Colonic mucosa (tissue), 4 donors: ENCODE measurements around the gene CNTNAP1. TPM values are rescaled to one million over a fixed set of nuclear protein-coding genes. Genes with fewer than 3 reads are reported as not detected.
"Not testable (repeated sequence)": the region's sequence is repeated elsewhere in the genome, so short reads cannot be mapped to it uniquely, and the experiment has no call there.

Experiments
- DNase-seq: peaks from one replicate; pipeline ENCODE4 v3.0.0-alpha.2; 2020
- H3K27ac ChIP-seq: fragments of 200-600 bp; one replicate; pipeline ENCODE4 v1.8.0; 2021
- H3K27me3 ChIP-seq: fragments of 200-600 bp; one replicate; pipeline ENCODE4 v1.8.0; 2021
- H3K36me3 ChIP-seq: fragments of 200-600 bp; one replicate; pipeline ENCODE4 v1.8.0; 2021
- H3K4me1 ChIP-seq: fragments of 200-600 bp; one replicate; pipeline ENCODE4 v1.8.0; 2021; ENCODE audit warnings: mild to moderate bottlenecking
- H3K4me3 ChIP-seq: fragments of 200-600 bp; one replicate; pipeline ENCODE4 v1.8.0; 2021
- H3K9ac ChIP-seq, 2 donors: one replicate each; pipeline ENCODE4 v1.7.0; 2013; ENCODE audit warnings: control low read depth in 2 of 2, low read depth in 2 of 2, low read length in 2 of 2
- H3K9me3 ChIP-seq: fragments of 200-600 bp; one replicate; pipeline ENCODE4 v1.8.0; 2021
- intact Hi-C: fragments of 100-400 bp; cut with DNase I; formaldehyde crosslinking; loops from one replicate; pipeline ENCODE4 v1.14.1; 2022
- total RNA-seq, 2 donors: library from RNA; stranded (reverse); fragmentation: NEBNext Ultra II Directional in 1 of 2; extraction: Animal tissue kit (Norgen Biotek cat#: 25700) in 1 of 2; gene quantifications; one replicate each; pipeline ENCODE4 v1.2.1, GENCODE V29; 2021
- TF ChIP-seq, protein P1 (sequence below): fragments of 200-600 bp; IDR thresholded peaks from one replicate; pipeline ENCODE4 v1.8.0; 2022; ENCODE audit warnings: antibody characterized with exemption, mild to moderate bottlenecking
- donor health status: healthy.
- donor health status: DM: no; HTN: no; CAD: no.
- donor health status: DM: no; HTN: no; CAD: no.

CNTNAP1 gene
- total RNA-seq, 2 donors from 2014 or later, result 1.5 to 5.0 TPM

DNA sequence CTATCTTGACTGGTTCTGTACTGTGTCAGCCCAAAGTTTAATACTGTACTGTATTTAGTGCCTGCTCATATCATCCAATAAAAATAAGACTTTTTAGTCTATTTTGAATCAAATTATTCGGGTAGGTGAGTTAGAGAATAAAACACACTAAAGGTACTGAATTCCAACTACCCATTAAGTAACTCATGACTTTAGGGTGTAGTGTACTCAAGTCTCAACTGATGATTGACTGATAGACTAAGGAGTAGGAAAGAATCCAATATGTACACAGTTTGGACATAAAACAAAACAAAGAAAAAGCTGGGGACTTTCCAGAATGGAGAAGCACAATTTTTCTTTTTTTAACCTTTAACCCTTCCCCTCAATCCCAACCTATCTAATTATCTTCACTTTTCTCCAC is 58.4 kb downstream of the CNTNAP1 start:
- Histone ChIP-seq H3K9ac (no peak overlapping the region), H3K36me3 (no peaks in the 10 kb centered on the region), H3K27me3 (no peaks in the 10 kb centered on the region), H3K9me3 (no peaks in the 10 kb centered on the region), H3K4me1 (no peaks in the 10 kb centered on the region), H3K4me3 (no peak overlapping the region), H3K27ac (no peak overlapping the region)
- no peak for DNase-seq
- intact Hi-C loops, result no loop called here
- TF ChIP-seq, protein P1, sequence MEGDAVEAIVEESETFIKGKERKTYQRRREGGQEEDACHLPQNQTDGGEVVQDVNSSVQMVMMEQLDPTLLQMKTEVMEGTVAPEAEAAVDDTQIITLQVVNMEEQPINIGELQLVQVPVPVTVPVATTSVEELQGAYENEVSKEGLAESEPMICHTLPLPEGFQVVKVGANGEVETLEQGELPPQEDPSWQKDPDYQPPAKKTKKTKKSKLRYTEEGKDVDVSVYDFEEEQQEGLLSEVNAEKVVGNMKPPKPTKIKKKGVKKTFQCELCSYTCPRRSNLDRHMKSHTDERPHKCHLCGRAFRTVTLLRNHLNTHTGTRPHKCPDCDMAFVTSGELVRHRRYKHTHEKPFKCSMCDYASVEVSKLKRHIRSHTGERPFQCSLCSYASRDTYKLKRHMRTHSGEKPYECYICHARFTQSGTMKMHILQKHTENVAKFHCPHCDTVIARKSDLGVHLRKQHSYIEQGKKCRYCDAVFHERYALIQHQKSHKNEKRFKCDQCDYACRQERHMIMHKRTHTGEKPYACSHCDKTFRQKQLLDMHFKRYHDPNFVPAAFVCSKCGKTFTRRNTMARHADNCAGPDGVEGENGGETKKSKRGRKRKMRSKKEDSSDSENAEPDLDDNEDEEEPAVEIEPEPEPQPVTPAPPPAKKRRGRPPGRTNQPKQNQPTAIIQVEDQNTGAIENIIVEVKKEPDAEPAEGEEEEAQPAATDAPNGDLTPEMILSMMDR, result no peak

GRCh38 chr17:42742916-42743315 is 60.6 kb downstream of the CNTNAP1 start:
- H3K27ac ChIP-seq, H3K36me3 ChIP-seq, DNase-seq, H3K9me3 ChIP-seq, intact Hi-C loops, H3K27me3 ChIP-seq, H3K9ac ChIP-seq, H3K4me1 ChIP-seq, H3K4me3 ChIP-seq: not testable (repeated sequence)

DNA sequence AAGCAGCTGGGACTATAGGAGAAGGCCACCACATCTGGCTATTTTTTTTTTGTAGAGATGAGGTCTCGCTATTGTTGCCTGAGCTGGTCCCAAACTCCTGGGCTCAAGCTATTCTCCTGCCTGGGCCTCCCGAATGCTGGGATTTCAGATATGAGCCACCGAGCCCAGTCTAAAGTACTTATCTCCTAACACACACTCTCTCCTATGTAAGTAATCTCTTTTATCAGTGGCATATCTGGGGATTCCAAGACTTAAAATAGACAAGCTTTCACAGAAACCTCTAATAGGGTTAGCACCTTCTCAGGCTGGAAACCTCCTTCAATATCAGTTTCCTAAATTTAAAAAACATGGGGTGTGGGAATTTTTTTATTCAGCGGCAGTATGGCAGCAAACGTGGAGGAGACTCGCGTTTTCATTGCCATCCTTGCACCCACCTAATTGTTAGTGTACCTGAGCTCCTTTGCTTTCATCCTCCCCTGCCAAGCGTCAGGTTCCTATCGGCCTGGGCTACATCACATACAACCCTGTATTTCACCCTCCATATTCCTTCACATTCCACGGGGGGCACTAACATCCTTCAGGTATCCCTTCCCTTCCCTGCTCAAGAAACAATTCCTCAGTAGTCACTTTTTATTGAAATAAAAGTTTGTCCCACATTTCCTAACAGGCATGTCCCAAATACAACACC is 61.4 kb downstream of the CNTNAP1 start:
- H3K36me3 ChIP-seq, result no peaks in the 10 kb centered on the region
- H3K9ac ChIP-seq, result peak overlapping the region; percentile 83 to 89
- no peaks in the 10 kb centered on the region for H3K27me3 ChIP-seq
- H3K27ac ChIP-seq, result peak overlapping the region; percentile 75
- H3K4me1 ChIP-seq, result no peaks in the 10 kb centered on the region
- no peaks in the 10 kb centered on the region for H3K9me3 ChIP-seq
- no peak for DNase-seq
- intact Hi-C loops, result no loop called here
- TF ChIP-seq, protein P1, result no peak
- H3K4me3 ChIP-seq, result peak overlapping the region; percentile 67

- TF ChIP-seq, protein P1, result no peak
- intact Hi-C loops, result no loop called here
- Histone ChIP-seq H3K36me3 (no peaks in the 10 kb centered on the region), H3K9me3 (no peaks in the 10 kb centered on the region), H3K9ac (peak overlapping the region; percentile 83 to 89), H3K27ac (peak overlapping the region; percentile 75), H3K4me3 (peak overlapping the region; percentile 67), H3K27me3 (no peaks in the 10 kb centered on the region), H3K4me1 (no peaks in the 10 kb centered on the region)
- peak; percentile 79 for DNase-seq
Measured at GRCh38 chr17:42744283-42744805, 62.0 kb downstream of the CNTNAP1 start.

DNA sequence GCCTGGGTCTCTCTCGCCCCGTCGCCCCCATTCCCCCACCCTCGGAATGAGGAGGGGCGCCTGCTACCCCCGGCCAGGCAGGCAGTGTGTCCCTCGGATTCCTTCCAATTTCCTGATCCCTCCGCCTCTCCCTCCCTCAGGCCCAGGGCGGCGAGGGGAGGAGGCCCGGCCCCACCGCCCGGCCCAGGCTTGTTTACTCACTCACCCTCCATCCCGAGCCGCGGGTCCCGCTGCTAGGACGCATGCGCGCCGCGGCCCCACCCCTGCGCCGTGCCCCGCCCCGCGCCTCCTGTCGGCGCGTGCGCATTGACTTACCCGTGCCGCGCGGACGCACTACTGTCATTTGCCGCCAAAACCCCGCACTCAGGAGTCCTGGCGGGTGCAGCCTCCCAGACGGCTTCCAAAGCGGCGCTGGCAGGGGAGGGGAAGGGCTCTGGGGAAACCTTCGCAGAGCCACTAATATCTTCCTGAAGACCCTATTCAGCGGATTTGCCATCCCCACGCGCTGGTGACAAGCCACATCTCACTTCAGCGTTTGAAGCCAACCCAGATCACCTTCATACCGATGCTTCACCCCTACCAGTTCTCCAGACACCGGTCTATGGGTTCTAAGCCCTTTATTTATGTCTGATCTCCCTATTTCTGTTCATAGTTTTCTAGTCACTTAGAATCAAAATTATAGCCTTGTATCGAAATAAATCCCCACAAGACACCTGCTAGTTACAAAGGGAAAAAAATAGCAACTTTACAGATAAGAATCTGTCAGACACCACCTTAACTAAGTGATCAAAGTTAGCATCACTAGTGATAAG is 62.7 kb downstream of the CNTNAP1 start, which contains the start of gene EZH1:
EZH1 (minus strand) TSS at position 235 of the 812 bp plus-strand sequence. CDS start 16,099 bp downstream, outside the sequence.
- Histone ChIP-seq H3K27ac (peak within 1 kb of the TSS; percentile 75), H3K9ac (peak within 1 kb of the TSS; percentile 83 to 89), H3K4me3 (peak within 1 kb of the TSS; percentile 67), H3K27me3 (no peaks in the 10 kb centered on the region), H3K9me3 (no peaks in the 10 kb centered on the region), H3K36me3 (no peaks in the 10 kb centered on the region), H3K4me1 (no peaks in the 10 kb centered on the region)
- intact Hi-C loops, result no loop called here
- TF ChIP-seq, protein P1, result no peak
- peak; percentile 89 for DNase-seq
